NAMALWA (cell line): ENCODE results near the gene NDUFB7.
"Not testable (repeated sequence)": the region's sequence is repeated elsewhere in the genome, so short reads cannot be mapped to it uniquely, and the experiment has no call there.

Source experiments
- DNase-seq: peaks from one replicate; pipeline ENCODE4 v3.0.0-alpha.2; 2015; ENCODE audit warnings: low spot score

The NDUFB7 gene

DNA sequence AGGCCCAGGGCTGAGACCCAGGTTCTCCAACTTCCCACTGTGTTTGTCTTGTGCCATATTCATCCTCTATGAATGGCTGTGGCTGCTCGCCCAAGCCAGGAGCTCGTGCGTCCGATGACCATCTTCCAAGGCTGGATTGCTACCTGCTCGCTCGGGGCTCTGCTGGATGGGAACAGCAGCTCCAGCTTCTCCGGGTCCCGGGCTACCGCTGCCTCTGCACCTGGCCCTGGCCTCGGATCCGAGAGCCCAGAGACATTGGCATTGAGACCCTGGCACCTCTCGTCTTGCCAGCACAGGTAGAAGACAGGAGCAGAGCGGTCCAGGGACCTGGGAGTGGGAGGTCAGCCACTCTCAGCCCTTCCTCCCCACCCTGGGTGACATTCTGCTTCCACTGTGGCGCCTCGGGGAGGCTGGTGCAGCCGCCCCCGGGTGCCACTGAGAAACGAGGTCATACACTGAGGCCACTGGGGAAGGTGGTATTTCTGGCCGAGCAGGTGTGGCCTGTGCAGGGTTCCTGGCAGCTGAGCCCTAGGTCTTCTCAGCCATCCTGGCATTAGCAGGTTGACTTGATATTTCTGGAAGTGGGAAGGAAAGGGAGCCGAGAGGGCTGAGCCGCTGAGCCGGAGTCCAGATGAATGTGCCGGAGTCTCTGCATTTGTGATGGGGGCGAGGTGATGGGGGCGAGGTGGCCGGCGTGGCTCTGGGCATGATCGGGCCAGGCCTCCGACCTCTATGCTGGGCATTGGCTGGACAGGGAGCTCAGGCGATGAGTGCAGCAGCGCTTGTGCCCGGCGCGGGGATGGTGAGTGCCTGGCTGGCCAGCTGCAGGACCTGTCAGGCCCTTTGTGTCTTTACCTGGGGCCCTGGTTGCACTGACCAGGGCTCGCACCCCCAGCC is 18.6 kb downstream of the NDUFB7 start:
- DNase-seq = no peak

DNA sequence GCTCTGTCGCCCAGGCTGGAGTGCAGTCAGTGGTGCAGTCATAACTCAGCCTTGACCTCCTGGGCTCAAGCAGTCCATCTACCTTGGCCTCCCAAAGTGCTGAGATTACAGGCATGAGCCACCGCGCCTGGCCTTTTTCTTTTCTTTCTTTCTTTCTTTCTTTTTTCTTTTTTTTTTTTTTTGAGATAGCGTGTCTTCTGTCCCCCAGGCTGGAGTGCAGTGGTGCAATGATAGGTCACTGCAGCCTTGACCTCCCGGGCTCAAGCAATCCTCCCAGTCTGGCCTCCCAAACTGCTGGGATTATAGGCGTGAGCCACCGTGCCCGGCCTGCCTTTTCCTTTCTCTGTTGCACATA is 19.9 kb downstream of the NDUFB7 start:
- DNase-seq = not testable (repeated sequence)

DNA sequence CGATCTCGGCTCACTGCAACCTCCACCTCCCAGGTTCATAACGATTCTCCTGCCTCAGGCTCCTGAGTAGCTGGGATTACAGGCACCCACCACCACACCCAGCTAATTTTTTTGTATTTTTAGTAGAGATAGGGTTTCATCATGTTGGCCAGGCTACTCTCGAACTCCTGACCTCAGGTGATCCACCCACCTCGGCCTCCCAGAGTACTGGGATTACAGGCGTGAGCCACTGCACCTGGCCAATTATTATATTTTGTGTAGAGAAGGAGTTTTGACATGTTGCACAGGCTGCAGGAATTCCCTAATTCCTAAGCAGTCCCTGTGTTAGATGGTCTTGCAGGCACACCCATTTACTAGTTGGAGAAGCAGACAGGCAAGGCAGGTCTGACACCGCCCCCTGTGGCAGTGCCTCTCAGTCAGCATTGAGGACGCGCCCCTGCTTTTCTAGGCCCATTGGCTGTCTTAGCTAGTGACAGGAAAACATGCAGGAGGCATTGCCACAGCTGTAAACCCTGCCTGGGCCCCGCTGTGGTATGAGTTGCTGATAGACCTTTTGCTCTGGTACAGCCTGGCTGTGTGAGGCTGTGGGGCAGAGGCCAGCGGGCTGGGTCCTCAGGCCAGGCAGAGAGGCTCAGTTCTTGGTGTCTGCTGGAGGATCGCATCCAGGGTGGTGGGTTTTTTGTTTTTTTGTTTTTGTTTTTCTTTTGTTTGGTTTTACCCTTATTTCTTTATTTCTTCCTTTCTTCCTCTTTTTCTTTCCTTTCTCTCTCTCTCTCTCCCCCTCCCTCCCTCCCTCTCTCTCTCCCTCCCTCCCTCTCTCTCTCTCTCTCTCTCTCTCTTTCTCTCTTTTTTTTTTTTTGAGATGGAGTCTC is 20.5 kb downstream of the NDUFB7 start:
- DNase-seq = peak; percentile 95

DNA sequence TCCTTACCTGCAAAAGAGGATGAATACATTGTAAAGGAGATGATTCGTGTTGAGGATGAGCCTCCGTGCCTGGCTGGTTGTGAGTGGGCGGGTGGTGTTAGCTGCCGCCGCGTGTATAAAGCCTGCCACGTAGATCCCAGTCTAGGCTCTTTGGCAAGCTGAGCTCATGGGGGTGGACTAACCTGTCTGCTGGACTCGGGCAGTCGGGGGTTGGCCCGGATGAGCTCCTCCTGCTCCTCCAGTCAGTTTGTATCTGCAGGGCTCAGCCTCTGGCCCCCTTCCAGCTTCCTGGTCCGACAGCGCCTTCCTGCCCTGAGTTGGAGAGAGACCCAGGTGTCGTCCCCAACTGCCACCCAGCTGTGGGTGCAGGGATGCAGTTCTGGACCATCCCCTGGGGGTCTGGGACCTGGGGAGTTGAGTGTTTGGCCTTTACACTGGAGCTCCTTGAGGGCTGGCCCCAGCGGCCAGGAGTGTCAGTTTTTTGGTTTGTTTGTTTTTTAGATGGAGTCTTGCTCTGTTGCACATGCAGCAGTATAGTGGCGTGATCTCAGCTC is 21.6 kb downstream of the NDUFB7 start:
- no peak for DNase-seq

DNA sequence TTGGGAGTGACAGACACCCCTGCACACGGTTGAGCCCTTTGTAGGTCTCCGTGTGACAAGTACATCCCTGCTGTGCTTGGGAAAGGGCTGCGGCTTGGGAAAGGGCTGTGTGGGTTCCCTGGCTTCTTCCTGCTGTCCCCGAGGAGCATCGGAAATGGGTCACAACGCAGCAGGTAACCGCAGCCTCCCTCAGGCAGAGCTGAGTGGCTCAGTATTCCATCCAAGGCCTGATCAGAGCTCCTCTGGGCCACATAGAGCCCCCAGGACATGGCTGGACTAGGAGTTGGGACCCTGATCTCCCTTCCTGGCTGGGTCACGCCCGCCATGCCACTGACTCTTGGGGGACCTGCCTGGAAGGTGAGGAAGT is 26.2 kb downstream of the NDUFB7 start:
- DNase-seq = no peak

DNA sequence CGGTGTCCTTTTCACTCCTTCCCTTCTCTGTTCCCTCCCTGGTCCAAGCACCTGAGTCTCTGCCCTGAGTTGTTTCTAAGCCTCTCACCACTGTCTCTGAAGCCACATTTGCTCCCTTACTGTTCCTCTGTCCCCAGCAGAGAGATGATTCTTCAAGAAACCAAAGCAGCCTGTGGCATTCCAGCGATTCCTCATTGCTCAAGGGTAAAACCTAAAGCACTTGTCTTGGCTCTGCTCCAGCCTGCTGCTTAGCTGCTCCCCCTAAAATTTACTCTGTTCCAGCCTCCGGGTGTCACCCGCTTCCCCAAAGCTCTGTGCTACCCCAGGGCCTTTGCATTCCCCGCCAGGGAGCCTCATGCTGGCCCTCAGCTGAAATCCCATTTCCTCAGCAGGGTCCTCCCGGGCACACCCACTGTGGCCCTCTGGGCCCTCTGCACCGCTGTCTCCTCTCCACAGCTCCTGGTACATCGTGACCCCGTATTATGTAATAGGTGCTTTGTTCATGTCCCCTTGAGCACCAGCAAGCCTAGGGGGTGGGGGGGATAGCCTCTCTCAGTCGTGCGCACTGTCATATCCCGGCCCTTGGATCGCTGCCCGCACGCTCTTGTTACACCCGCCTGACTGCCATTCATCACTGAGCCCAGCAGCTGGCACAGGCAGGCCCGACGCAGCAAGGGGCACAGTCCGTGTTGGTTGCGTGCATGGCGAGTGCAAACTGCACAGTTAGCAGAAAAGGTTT is 26.7 kb downstream of the NDUFB7 start:
- no peak for DNase-seq

DNA sequence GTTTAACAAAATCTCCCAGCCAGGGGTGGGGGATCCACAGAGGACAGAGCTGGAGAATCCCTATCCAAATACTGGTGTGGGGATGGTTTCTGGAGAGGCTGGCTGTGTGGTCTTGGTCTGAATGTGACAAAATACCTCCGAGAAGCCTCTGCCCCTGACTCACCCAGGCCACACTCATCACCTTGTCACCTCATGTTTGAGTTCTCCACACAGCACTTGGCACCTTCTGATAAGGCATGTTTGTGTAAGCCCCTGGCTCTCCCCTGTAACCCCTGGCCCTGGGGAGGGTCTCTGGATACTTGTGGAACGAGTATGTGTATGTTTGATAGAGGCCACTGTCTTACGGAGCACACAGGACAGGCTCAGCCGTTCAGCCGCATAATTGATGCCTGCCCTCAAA is 27.8 kb downstream of the NDUFB7 start:
- DNase-seq = no peak

DNA sequence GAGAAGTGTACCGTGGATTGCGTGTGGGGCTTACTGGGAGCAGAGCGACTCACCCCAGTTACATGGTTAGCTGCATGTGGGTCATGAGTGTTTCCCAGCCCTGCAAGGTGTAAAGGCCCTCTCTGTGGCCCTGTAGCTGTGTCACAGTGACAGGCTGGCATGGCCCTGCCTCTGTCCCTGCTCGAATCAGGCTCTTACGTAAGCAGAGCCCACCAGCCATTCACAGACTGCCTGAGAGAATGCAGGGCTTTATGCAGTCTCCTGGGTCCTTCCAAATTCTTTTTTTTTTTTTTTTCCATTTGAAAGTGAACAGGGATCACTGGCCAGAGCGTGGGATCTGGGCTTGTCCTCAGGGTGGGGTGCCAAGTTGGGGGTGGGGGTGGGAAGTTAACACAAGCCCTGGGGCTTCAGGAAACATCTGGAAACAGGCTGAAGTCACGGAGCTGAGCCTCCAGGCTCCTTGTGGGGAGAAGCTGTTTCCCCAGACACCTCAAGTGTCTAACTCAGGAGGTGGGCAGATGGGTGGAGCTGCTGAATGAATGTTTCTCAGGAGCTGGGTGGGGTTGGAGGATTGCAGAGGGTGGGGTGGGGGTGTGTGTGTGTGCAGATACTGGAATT is 29.0 kb downstream of the NDUFB7 start:
- DNase-seq = no peak

DNA sequence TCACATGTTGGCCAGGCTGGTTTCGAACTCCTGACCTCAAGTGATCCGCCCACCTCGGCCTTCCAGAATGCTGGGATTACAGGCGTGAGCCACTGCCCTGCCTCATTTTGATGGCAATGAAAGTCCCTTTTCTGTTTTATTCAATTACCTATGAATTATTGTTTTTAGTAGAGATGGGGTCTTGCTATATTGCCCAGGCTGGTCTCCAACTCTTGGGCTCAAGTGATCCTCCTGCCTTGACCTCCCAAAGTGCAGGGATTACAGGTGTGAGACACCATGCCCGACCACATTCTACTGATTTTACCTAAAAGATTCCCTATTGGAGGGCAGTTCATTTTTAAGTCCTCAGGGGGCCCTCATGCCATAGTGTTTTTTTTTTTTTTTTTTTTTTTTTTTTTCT is 29.9 kb downstream of the NDUFB7 start:
- DNase-seq = not testable (repeated sequence)

DNA sequence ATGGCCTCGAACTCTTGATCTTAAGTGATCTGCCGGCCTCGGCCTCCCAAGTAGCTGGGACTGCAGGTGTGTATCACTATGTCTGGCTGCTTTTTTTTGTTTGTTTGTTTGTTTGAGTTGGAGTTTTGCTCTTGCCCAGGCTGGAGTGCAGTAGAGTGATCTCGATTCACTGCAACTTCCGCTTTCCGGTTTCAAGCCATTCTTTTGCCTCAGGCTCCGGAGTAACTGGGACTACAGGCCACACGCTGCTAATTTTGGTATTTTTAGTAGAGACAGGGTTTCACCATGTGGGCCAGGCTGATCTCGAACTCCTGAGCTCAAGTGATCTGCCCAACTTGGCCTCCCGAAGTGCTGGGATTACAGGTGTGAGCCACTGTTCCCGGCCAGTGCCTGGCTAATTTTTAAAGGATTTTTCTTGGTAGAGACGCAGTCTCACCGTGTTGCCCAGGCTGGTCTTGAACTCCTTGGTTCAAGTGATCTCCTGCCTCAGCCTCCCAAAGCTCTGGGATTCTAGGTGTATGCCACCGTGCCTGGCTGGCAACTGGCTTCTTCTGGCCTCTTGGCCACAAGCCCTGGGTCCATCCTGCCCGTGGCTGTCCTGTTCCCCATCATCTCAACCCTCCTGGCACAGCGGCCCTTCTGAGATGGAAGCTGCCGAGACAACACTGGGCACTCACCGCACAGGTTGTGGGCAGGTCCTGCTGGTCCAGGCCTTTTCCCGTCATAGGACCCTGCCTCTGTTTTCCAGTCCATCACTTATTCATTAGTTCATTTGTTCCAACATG is 30.9 kb downstream of the NDUFB7 start:
- no peak for DNase-seq

DNA sequence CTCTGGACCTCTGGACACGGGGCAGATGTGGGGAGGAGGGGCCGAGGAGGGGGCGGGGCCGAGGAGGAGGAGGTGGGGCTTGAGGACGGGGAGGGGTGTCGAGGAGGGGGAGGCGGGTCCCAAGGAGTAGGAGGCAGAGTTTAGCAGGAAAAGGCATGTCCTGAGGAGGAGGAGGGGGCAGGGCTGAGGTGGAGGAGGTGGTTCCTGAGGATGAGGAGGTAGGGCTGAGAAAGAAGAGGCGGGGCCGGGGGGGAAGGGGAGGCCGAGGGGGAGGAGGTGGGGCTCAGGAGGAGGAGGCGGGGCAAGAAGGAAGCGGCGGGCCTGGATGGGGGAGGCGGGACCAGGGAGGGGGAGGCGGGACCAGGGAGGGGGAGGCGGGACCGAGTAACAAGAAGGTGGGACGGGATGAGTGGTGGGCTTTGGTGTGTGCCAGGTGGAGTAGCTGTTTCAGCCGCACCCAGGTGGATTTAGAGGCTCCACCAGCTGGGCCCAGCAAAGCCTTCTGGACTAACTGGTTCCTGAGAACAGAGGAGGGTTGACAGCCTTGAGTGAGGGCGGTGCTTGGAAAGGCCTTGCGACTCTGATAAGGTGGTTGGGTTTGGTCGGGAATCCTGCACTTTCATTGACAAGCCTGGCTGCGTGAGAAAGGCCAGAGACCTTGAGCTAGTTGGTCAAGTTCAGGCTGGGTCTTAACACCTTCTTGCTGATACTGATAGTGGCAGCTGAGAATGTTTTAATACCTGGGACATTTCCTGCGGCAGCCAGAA is 34.8 kb downstream of the NDUFB7 start:
- peak; percentile 62 for DNase-seq

DNA sequence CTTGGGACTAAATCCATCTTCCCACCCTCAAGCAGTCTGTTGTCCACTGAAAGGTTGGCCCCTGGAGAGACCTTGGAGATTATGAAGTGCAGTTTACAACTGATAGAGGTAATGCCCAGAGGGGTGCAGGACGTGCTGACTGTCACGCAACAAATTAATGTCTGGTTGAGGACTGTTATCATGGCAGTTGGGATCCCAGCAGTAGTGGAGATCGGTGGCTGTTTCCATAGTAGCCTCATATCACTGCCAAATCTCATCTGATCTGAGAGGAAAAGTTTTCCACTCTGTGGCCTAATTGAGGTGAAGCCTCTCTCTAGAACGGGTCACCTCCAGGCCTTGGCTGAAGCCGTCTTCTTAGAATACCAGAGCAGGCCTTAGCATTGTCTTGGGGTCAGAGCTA is 38.4 kb downstream of the NDUFB7 start:
- no peak for DNase-seq

DNA sequence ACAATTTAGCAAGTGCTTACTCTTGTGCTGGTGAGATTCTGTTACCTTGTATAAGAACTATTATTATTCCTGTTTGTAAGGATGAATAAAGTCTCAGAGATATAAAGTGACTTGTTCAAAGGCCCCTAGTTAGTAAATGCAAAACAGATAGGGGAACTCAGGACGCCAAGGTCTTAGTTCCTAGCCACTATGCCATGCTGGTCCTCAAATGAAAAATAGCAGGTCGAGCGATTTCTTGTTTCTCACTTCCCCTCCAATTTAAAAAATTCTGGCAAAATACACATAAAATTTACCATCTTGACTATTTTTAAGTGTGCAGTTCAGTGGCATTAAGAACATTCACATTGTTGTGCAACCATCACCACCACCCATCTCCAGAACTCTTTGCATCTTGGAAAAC is 41.4 kb downstream of the NDUFB7 start:
- DNase-seq = no peak

DNA sequence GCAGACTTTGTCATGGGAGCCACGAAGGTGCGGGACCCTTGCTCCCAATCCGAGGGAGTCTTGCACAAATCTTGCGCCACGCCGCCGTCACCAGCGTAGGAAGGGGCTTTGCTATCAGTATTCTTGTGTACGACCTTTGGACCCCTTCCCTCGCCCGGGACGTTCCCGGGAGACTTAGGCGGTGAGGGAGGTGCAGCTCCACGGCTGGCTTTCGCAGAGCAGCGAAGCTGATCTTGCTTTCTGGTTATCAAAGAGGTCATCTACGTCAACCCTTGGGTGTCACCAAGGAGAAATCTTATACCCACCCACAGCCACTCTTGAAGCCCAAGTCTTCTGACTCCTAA is 41.9 kb downstream of the NDUFB7 start:
- peak; percentile 70 for DNase-seq

DNA sequence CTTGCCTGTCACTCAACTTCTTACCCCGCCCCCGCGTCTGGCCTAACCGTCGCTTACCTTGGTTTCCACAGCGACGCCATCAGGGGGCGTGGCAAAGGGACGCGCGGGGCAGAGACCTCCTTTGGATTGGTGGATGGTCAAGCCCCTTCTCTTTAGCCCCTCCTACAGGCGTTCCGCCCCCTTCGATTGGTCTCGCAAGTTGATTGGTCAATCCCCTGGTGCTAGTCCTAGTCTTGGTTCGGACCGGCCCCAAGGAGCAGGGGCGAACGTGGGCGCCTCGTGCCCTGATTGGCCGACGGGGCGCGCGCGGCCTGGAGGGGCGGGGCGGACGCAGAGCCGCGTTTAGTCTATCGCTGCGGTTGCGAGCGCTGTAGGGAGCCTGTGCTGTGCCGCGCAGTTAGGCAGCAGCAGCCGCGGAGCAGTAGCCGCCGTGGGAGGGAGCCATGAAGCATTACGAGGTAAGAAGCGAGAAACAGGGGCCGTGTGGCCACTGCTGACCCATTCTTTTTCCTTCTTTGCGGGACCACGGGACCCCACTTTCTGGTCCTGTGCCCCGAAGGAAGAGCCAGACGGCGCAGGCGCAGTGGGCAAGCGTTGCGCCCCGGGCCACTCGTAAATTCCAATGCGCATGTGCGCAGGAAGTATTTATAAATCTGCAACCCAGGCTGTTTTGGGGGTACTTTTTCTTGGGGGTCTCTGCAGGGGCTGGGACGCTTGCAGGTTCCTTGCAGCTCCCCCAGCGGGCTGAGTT is 42.4 kb downstream of the NDUFB7 start, which contains the start of gene TECR:
Gene TECR, plus strand, starts transcription at position 341 of the 751 bp plus-strand sequence. Its CDS starts 103 bp downstream, at position 444.
- peak; percentile 100 for DNase-seq

DNA sequence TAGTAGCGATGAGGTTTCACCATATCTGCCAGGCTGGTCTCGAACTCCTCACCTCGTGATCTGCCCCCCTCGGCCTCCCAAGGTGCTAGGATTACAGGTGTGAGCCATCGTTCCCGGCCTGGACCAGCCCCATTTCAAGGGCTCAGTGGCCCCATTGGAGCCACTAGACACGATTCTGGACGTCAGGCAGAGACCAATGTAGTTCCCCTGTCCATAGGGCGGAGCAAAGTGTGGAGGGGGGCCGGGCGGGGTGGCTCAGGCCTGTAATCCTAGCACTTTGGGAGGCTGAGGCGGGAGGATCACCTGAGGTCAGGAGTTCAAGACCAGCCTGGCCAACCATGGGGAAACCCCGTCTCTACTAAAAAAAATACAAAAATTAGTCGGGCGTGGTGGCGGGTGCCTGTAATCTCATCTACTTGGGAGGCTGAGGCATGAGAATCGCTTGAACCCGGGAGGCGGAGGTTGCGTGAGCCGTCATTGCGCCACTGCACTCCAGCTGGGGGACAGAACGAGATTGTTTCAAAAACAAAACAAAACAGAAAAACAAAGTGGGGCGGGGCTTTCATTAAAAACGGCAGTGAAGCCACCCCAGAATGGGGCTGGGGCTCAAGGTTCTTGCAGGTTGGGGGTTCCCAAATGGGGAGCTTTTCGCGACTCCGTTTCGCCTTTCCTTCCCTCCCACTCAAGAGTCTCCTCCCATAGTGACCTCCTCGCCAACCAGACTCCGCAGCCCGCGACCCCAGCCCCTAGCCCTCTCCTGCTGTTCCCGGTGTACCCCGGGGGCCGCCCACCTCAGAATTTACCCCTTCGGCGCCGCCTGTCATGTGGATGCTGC is 43.2 kb downstream of the NDUFB7 start:
- DNase-seq = no peak

DNA sequence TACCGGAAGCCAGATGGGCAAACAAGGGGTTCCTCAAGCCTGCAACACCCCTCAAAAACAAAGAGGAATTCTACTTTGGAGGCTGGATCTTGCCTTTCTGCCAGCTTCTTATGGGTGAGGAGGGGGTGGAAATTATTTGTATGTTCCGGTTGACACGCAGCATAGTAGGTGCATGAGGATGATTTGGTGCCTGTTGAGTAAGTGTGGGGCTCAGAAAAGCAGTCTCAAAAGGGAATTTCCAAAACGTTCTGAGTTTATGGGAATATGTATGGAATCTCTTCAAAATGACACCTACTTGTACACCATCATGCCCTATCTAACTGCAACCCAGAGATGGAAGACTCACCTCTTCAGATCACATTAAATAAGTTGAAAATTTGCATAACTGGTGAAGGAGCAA is 45.4 kb downstream of the NDUFB7 start:
- no peak for DNase-seq

DNA sequence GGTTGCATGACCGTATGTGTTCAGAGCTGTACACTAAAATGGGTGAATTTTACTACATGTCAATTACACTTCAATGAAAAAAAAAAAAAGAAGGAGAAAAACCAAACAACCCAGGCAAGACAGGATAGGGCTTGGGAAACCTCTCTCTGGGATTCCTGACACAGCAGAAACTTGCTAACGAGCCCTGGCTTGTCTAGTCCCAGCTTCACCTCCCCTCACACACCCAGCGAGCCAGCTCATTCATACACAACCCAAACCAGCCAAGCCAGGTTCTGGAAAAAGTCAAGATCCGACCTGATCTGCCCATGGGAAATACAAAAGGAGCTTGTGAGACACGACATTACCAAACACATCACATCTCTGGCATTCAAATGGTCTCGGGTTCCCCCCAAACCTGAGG is 46.1 kb downstream of the NDUFB7 start:
- DNase-seq = no peak

DNA sequence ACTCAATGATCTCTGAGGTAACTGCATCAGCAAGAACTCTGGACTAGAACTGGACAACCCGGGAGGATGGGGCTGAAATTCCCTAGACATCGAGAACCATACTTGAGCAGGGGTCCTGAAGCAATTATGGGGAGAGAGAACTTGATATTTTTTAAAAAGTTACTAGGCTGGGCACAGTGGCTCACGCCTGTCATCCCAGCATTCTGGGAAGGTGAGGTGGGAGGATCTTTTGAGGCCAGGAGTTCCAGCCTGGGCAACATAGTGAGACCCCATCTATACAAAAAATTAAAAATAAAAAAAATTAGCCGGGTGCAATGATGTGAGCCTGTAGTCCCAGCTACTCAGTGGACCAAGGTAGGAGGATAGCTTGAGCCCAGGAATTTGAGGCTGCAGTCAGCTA is 51.3 kb downstream of the NDUFB7 start:
- no peak for DNase-seq
